ENCODE measurements around the gene RP9. TPM values are rescaled to one million over a fixed set of nuclear protein-coding genes. Genes with fewer than 3 reads are reported as not detected.
A peak's percentile ranks its signal among the peaks of the same experiment; 100 is the strongest.

Gene RP9
- total and polyA plus RNA-seq, 2 of the 13 experiments (the other 11 are each of a cell fraction or from before 2014, with no cell fraction given) = 14.2 to 18.6 TPM

GRCh38 chr7:33062023-33062781 lies 47.0 kb downstream of the RP9 start, which contains the start of gene NT5C3A (continued):
- TF ChIP-seq LBX2 (CRISPR knock-in tag; IDR thresholded peaks at IDR 0.05; ENCODE audit: borderline replicate concordance) = no peak; the same call in 1 of the 2 replicates
- TF ChIP-seq NKX3-1 (CRISPR knock-in tag; IDR thresholded peaks at IDR 0.05) = no peak
- TF ChIP-seq ZNF687 (CRISPR knock-in tag; IDR thresholded peaks at IDR 0.05) = peak; percentile 92
- TF ChIP-seq ZNF292 (CRISPR knock-in tag; IDR thresholded peaks at IDR 0.05; ENCODE audit: borderline replicate concordance, low read depth) = no peak
- no peak; the same call in 1 of the 2 replicates for TF ChIP-seq RNF219 (CRISPR knock-in tag; IDR thresholded peaks at IDR 0.05)
- TF ChIP-seq ZNF615 (CRISPR knock-in tag; IDR thresholded peaks at IDR 0.05; ENCODE audit: borderline replicate concordance) = no peak
- TF ChIP-seq ZBTB20 (CRISPR knock-in tag; IDR thresholded peaks at IDR 0.05; ENCODE audit: borderline replicate concordance, low read depth) = no peak
- TF ChIP-seq ZNF367 (CRISPR knock-in tag; IDR thresholded peaks at IDR 0.05; ENCODE audit: borderline replicate concordance) = no peak
- TF ChIP-seq ADNP (CRISPR knock-in tag; IDR thresholded peaks at IDR 0.05) = no peak
- no peak for TF ChIP-seq DMTF1 (CRISPR knock-in tag; IDR thresholded peaks at IDR 0.05)
- TF ChIP-seq PBX2 (CRISPR knock-in tag; IDR thresholded peaks at IDR 0.05) = no peak
- TF ChIP-seq ZNF451 (CRISPR knock-in tag; IDR thresholded peaks at IDR 0.05) = no peak
- no peak for TF ChIP-seq CSRNP2 (CRISPR knock-in tag; conservative IDR thresholded peaks at IDR 0.05; ENCODE audit: low read depth)
- TF ChIP-seq ZNF576 (CRISPR knock-in tag; IDR thresholded peaks at IDR 0.05) = no peak
- TF ChIP-seq RARG (CRISPR knock-in tag; IDR thresholded peaks at IDR 0.05; ENCODE audit: low read depth) = no peak
- TF ChIP-seq ZNF24 (IDR thresholded peaks at IDR 0.05) = no peak
